ENCODE data around the gene NUTM1.
A peak's percentile ranks its signal among the peaks of the same experiment; 100 is the strongest.

- TF ChIP-seq CTCF (IDR thresholded peaks at IDR 0.05 in 2 of 3, conservative IDR thresholded peaks at IDR 0.05 in 1 of 3; ENCODE audit: borderline replicate concordance in 1 of 3, insufficient read depth in 1 of 3, low read depth in 2 of 3, low read length in 2 of 3) (no peak), EZH2 (IDR thresholded peaks at IDR 0.05) (no peak), JUND (IDR thresholded peaks at IDR 0.05) (0 out of 2 replicates have a peak, but pooled peaks have one; percentile 12), SIN3A (IDR thresholded peaks at IDR 0.05; ENCODE audit: low read depth) (no peak), RAD21 (IDR thresholded peaks at IDR 0.05; ENCODE audit: low read depth) (no peak), SRF (IDR thresholded peaks at IDR 0.05; ENCODE audit: low read depth) (no peak), POLR2AphosphoS5 (IDR thresholded peaks at IDR 0.05; ENCODE audit: low read depth, low read length) (peak; percentile 63), EZH2phosphoT487 (IDR thresholded peaks at IDR 0.05; ENCODE audit: borderline replicate concordance) (no peak), POLR2A (IDR thresholded peaks at IDR 0.05; ENCODE audit: borderline replicate concordance, extremely low read depth, insufficient read depth, insufficient read length) (no peak), TCF7L2 (IDR thresholded peaks at IDR 0.05; ENCODE audit: borderline replicate concordance, extremely low read depth, insufficient read depth, insufficient read length) (no peak), CEBPB (IDR thresholded peaks at IDR 0.05; ENCODE audit: low read depth) (no peak), MAX (IDR thresholded peaks at IDR 0.05) (0 out of 2 replicates have a peak, but pooled peaks have one; percentile 29)
These were observed 5.4 kb upstream of the NUTM1 start, which contains the start of gene SLC12A6 for GRCh38 chr15:34337557-34338306.

All from HCT116 (cell line).